CD4-positive, alpha-beta T cell treated with Interleukin-15 for 4 hours (primary cell): ENCODE data around the gene RREB1.
"Not testable (repeated sequence)": the region's sequence is repeated elsewhere in the genome, so short reads cannot be mapped to it uniquely, and the experiment has no call there.

Experiments used
- DNase-seq: peaks from one replicate; pipeline ENCODE4 v3.0.0-alpha.2; 2020; ENCODE audit warnings: low spot score

RREB1 gene

DNA sequence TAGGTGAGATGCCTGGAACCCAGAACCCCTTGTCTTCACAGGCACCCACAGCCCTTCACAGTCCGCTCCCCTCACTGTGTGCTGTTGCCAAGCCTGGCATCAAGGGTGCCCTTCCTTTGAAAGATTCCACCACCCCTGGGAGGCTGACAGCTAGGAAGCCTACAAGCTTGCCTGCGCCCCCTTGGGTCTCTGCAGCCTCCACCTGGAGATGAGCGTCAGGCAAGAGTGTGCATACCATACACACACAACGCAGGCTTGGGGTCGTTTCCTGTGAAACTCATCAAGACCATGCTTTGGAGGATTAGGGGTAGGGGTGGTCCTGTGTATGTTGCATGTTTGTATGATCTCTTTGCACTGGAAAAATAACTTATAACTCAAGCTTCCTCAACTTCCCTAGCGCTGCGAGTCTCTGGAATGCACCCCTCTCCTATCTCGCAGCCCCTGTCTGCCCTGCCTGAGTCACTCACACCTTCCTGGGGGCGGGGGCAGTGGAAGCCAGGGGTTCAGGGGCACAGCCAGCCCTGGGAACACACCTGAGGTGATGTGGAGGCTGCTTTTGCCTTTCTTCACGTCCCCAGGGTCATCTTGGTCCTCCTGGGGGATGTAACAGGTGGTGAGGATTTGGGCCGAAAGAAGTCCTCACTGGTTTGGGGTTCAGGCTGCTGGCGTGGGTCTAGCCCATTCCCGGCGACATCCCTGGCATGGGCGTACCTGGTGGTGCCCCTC is 138.1 kb downstream of the RREB1 start:
- no peak for DNase-seq

DNA sequence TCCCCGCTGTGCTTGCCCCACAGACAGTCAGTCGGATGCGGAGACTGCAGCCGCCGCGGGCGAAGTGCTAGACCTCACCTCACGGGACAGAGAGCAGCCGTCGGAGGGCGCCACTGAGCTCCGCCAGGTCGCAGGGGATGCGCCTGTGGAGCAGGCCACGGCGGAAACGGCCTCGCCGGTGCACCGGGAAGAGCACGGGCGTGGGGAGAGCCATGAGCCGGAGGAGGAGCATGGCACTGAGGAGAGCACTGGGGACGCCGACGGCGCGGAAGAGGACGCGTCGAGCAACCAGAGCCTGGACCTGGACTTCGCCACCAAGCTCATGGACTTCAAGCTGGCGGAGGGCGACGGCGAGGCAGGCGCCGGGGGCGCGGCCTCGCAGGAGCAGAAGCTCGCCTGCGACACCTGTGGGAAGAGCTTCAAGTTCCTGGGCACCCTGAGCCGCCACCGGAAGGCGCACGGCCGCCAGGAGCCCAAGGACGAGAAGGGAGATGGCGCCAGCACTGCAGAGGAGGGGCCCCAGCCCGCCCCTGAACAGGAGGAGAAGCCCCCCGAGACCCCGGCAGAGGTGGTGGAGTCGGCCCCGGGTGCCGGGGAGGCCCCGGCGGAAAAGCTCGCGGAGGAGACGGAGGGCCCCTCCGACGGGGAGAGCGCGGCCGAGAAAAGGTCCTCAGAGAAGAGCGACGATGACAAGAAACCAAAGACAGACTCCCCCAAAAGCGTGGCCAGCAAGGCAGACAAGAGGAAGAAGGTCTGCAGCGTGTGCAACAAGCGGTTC is 138.8 kb downstream of the RREB1 start:
- DNase-seq, result no peak

DNA sequence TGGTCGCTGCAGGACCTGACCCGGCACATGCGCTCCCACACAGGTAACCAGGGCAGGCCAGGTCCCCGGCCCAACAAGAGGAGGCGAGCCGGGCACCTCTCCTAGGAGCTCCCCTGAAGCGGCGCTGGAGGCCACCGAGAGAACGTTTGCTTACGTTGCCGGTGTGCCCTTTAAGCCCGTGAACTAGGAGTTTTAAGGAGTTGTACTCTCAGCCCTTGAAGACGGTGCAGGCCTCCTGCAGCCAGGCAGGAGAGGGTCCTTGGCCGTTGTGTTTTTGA is 139.4 kb downstream of the RREB1 start:
- DNase-seq, result no peak

DNA sequence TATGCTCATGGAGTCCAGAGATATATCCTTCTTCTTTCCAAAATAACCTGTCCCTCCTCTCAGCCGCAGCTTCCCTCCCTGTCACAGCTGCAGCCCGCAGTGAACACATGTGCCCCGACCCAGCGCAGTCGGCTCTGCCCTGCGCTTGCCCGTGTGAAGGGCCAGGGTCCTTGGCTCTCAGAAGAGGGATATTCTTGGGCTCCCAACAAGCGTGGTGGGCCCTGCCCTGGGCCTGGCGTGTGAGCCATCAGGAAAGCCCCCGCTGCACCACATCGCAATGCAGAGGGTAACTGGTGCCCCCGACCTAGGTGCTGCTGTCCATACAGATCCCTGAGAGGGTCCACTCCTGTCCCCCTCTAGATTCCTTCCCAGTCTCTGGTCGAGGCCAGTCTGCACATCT is 140.1 kb downstream of the RREB1 start:
- DNase-seq, result no peak

DNA sequence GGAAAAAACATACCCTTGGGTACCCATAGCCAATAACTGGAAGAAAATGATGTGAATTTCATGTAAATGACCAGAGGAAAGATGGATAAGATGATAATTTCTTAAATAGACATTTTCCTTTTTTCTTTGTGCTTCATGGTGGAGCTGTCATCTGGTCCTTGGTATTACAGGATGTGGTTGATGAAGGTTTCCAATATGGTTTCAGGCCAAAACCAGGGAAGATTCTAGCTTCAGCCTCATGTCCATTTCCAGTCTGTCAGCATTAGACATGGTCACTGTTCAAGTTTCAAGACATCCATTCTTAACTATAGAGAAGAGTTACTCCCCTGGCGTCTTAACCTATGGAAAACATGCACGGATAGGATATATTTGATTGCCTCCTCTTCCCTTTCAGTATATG is 141.6 kb downstream of the RREB1 start:
- no peak for DNase-seq

DNA sequence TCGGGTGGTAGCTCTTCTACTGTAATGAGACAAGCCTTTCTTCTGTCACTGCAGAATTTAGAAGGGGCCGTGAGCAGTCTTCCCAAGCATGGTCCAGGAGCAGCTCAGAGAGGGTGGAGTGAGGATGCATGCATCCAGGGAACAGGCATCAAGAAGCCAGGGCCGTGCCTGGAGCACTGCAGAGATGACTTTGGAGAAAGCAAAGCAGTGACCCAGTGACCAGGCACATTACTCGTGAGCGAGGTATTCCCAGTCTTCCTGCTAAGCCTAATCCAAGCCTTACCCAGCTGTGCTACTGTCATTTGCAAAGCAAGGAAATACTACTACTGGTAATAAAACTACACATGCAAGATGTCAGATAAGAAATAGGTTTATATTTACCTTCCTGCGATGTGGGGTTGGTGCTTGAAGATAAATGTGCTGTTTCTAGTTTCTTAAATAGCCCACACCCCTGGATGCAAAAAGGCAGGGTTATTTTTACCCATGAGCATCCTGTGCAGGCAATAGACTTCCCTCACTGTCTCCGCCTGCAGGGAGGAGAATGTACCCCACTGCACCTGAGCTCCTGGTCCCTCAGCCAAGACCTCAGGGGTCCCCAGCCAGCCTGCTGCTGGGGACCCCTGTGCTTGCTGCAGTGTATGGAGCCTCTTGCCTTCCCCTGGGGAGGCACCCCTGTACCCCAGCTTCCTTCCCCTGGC is 142.3 kb downstream of the RREB1 start:
- DNase-seq, result no peak

DNA sequence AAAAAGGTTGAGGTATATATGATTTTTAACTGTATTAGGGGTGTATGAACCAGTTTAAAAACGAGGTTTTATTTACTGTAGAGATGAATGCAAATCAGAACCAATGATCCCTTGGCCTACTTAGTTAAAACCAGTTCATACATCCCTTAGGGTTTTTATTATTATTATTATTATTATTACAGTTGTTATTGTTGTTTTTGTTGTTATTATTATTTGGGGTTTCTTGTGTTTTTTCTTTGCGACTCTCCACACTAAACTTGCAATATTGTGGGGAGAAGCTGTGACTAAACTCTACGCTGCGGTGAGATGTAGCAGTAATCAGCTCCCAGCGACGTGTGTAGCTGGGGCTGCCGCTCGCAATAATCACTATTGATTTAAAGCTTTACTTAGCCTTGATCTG is 143.1 kb downstream of the RREB1 start:
- no peak for DNase-seq

DNA sequence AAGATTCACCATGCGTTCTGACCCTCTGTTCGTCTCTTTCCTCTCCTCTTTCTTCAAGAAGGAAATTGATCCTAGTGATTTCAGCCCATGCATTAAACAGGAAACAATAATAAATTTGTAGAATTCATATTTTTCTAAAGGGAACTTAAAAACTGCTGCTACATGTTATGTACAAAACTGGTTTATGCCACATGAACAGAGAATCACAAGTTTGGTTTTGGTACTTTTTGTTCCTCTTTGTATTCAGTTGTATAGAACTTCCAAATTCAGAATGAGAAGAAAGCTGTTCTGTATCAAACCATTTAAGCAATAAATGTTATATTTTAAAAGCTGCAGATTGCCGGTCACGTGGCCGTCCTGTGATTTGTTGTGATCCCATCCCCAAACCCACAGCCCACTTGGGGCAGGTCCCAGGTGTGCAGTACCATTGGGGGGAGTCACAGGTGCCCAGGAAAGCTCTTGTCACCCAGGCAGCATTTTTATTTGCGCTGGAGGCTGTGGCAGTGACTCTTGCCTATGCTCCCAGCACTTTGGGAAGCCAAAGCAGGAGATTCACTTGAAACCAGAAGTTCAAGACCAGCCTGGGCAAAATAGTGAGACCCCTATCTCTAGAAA is 144.0 kb downstream of the RREB1 start:
- no peak for DNase-seq

DNA sequence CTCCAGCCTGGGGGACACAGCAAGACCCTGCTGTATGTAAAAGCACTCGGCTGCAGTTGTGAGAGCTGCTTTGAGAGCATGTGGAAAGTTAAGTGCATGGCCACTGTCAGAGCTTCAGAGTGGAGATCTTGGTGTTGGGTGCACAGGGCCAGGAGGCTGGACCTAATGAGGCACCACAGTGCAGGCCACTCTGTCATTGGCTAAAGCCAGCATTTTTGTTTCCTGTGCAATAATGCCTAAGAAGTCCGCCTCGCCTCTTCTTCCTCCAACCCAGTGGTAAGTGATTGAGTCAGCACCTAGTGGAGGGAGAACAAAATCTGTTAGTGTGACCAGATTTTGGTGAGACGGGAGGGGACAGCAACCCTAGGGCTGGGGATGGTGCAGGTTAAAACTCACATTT is 144.6 kb downstream of the RREB1 start:
- no peak for DNase-seq

DNA sequence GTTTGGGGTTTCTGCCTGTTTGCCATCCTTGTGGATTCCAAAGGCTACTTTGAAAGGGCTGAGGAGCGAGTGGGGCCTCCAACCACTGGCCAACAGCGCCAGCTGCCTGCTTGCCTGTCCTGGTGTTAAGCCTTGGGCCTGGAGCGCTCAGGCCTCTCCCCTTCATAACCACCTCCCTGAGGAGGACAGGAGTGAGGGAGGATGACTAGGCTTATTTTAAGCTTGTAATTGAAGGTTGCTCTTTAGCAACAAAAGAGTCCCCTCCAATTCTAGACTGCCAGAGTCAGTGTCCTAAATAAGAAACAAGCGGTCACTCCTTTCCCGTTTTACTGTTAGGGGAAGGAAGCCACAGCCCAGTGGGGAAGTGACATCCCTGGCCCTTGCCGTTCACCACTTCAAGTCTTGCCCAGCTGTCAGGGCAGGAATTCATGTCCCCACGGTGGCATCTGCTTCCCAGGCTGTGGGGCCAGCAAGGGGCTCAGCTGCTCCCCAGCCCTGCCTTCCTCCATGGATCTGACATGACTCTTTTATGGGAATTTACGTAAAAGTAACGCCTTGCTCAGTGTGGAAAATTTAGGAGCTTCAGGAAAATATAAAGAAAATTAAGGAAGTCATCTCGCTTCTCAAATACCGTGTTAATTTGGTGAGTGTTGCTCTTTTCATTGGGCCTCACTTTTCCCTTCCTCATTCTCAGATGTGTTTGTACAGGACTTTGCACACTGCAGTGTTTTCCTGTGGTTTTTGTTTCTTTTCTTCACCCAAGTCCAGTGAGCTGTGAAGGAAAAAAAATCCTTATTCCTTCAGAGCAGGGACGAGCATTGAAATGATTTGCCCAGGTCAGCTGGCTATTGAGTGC is 147.4 kb downstream of the RREB1 start:
- DNase-seq, result no peak

DNA sequence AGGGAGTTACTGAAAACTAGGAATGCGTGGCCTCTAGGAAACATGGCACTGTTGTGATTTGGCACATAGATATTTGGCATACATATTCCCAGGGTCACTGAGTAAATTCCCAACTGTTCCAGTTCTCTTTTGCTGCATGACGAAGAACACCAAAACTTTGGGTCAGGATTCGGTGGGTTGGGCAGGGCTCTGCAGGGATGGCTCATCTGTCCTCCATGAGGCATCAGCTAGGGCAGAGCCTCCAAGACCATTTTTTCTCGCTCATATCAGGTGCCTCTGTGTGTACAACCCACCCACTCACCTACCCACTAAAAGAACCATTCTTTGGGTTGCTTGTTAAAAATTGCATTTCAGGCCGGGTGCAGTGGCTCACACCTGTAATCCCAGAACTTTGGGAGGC is 148.2 kb downstream of the RREB1 start:
- no peak for DNase-seq

DNA sequence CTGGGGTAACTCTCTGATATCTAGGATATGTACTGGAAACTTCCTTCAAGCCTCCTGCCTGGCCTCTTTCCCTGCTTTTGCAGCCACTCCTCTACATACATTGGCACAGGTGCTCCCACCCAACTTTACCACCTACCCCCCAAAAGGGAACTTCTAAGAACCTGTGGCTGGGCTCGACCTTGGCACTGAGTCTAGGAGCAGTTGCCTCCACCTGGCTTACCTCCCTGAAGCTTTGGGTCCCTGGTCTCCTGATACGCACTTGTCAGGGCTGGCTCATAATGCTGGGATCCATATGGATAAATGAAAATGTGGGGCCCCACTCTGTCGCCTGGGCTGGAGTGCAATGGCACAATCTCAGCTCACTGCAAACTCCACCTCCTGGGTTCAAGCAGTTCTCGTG is 149.0 kb downstream of the RREB1 start:
- no peak for DNase-seq

DNA sequence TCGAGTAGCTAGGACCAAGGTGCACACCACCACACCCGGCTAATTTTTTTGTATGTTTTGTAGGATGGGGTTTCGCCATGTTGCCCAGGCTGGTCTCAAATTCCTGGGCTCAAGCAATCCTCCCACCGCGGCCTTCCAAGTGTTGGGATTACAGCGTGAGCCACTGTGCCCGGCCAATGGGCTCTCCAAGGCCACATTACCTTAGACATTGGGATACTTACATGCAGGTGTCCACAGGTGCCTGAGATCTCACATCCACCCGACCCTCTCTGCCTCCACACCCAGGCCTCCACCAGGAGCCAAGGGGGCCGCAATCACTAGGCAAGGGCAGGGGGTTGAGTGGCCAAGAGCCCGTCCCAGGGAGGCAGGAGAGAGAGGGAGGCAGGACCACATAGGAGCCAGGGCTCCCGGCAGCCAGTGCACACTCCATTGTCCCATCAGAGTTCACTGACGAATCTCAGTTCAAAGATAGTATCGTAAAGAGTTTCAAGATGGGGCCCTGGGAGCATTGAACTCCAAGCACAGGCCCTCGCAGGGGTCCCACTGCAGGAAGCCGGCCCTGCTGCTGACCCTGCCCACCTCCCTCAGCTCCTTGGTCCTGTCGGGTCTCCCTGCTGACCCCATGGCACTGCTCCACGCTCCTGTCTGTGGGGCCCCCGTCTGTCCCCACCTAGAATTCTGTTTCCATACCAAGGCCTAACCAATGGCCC is 149.9 kb downstream of the RREB1 start:
- no peak for DNase-seq

DNA sequence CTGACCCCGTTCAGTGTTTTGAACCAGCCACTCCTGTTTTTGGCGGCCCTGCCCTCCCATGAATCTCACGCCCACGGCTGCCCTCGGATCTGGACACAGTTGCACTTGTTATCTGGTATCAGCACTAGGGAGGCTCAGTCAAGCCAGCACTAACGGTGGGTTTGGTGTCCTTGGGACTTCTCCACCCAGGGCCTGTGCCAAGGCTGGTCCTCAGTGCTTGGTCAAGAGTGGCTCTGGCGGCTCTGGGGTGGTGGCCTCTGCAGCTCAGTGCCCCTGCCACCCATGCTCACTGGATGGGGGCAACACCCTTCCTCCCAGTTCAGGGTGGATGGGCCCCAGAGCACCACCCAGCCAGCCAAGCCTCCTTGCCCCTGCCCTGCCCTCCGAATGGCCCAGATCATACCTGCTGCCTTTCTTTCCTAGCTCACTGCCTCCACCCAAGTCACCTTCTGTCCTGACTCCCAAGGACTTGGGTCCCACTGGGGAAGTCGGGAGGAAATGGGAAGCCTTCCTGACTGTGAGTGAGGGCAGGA is 150.5 kb downstream of the RREB1 start:
- no peak for DNase-seq

DNA sequence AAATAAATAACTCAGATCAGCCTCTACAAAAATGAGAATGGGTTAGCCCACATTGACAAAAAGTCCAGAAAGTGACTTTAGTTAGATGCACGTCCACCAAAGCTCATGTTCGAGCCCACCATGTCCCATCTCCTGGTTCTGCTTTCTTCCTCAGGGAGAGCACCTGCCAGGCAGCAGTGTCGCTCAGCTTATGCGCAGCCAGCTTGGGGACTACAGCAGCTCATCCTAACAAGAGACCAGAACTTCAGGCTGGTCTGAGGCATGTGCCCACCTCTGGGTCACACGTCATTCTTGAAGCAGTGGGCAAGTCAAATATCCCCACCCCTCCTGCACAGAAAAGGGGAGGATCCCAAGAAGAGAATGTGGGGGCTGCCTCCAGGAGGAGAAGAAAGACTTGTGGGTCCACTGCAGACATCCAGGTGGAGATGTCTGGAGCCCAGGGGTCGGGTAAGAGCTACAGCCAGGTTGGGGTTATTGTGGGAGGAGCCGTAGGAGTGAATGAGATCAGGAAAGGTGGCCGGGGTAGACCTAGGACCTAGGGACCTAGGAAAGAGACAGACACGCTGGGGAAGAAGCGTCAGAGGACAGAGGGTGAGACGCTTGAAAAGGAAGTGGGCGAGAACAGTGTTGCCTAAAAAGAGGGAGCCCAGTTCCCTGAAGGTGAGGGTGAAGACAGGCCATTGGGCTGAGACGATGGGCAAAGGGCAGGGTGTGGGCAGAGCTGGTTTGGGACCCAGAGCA is 152.7 kb downstream of the RREB1 start:
- no peak for DNase-seq

DNA sequence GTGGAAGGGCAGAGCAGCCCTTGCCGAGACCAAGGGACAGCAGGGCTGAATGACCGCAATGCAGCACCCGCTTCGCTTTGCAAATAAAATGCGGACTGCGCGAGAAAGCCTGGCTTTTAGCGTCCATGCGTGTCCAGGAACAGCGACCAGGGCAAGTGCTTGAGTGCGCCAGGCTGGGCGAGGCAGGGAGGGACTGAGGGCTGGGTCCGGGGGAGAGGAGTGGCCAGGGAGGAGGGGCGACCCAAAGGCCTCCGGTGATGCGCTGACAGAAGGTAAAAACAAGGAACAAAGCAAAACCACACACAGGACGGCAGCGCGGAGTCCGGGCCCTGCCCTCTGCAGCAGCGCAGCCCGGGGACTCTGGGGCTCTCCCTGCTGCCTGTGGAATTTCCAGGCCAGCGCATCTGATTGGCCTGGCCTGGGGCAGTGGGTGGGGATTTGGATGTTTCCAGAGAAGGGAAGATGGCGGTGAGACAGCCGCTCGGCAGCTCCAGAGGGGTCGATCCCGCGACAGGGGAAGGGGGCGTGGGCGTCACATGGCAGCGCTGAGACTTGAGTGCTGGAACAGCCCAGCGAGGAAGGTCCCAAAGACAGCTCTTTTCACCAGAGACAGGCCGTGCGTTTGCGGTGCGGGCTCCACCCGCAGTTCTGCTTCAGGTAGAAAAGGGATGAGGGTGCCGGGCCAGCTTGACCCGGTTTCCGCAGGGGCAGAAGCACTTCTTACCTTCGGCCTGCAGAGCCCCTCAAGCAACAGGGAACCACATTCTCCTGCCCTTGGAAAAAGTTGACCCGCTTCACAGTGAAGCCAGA is 153.5 kb downstream of the RREB1 start:
- peak; percentile 23 for DNase-seq

DNA sequence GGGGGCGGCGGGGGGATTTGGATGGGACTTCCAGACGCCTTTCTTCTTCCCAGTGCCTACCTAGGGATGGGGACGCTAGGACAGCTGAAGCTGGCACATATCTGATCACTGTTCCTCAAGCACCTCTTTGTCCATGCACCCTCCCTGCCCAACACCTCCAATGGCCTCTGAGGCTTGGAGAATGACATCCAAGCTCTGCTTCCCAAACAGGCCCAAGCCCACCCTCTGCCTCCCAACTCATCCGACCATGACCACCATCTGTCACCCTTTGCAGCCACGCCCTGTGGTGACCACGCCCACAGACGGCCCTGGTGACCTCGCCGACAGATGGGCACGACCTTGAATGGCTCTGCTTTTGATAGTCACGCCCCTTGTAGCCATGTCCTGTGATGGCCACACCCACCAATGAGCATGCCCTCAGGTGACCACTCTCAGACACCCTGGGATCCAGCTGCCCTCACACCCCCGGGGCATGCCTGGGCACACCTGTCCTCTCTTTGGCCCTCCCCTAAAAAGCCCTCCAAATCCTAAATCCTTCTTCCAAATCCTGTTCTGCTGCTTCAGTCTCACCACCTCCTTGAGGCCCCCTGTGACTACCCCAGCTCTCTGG is 154.2 kb downstream of the RREB1 start:
- no peak for DNase-seq

DNA sequence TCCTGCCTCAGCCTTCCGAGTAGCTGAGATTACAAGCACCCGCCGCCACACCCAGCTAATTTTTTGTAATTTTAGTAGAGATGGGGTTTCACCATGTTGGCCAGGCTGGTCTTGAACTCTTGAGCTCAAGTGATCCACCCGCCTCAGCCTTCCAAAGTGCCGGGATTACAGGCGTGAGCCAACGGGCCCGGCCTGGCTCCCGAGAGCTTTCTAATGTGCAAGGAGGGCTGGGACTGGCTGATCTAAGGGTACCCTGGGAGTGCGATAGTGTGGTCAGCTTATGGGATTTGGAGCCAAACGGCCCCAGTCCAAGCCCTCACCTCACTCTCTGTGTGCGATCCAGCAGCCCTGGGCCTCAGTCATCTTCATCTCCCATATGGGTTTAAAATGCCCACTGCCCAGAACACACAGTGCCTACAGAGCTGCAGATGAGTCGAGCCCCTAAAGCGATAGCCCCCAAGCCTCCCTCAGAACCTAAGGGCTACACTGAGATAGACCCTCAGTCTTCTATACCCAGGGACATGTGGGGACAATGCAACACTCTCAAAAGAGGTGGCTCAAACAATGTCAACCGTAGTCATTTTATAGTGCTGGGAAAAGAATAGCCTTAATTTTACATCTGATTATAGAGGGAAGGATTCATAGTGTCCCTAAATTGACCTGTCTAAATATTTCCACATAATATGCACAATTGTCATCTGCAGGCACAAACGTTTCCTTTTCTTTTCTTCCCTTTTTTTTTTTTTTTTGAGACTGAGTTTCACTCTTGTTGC is 155.2 kb downstream of the RREB1 start:
- no peak for DNase-seq

DNA sequence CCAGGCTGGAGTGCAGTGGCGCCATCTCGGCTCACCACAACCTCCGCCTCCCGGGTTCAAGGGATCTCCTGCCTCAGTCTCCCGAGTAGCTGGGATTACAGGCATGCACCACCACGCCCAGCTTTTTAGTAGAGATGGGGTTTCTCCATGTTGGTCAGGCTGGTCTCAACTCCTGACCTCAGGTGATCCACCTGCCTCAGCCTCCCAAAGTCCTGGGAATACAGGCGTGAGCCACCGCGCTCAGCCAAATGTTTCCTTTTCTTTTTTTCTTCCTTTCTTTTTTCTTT is 155.7 kb downstream of the RREB1 start:
- DNase-seq, result not testable (repeated sequence)
